Mammary epithelial cell (primary cell): ENCODE measurements around the gene TMEM132D.

Source experiments
- CTCF ChIP-seq, 2 donors: IDR thresholded peaks in 1 of 2; conservative IDR thresholded peaks in 1 of 2; 2 replicates each; pipeline ENCODE4 v1.5.1; 2011 to 2012; ENCODE audit warnings: inconsistent platforms in 2 of 2, low read length in 2 of 2, mild to moderate bottlenecking in 2 of 2, control low read depth in 1 of 2, low read depth in 1 of 2; ENCODE audit not compliant: insufficient read depth in 1 of 2; ENCODE audit errors: extremely low read depth in 1 of 2
- EZH2 ChIP-seq: IDR thresholded peaks from 2 replicates; pipeline ENCODE4 v1.6.1; 2012; ENCODE audit warnings: low read length, inconsistent platforms, borderline replicate concordance

GRCh38 chr12:129200576-129200975, 703.2 kb downstream of the TMEM132D start:
- no peak for TF ChIP-seq CTCF (conservative IDR thresholded peaks at IDR 0.05 in 1 of 2, IDR thresholded peaks at IDR 0.05 in 1 of 2; ENCODE audit: extremely low read depth in 1 of 2, insufficient read depth in 1 of 2, low read depth in 1 of 2, low read length in 2 of 2)
- no peak for TF ChIP-seq EZH2
